Measurements from ENCODE around the gene SUPV3L1.

GRCh38 chr10:69250041-69250440 lies 70.0 kb downstream of the SUPV3L1 start:
- TF ChIP-seq USF1 (IDR thresholded peaks at IDR 0.05) = no peak
- no peak for TF ChIP-seq TAF1 (IDR thresholded peaks at IDR 0.05; ENCODE audit: low read depth)
- TF ChIP-seq EP300 (IDR thresholded peaks at IDR 0.05; ENCODE audit: borderline replicate concordance) = no peak
- no peak for TF ChIP-seq TCF12 (IDR thresholded peaks at IDR 0.05; ENCODE audit: low read depth)
- TF ChIP-seq RAD21 (IDR thresholded peaks at IDR 0.05; ENCODE audit: low read depth) = no peak
- TF ChIP-seq EGR1 (IDR thresholded peaks at IDR 0.05) = no peak
- no peak for TF ChIP-seq CEBPB (IDR thresholded peaks at IDR 0.05)
- TF ChIP-seq ZBTB7A (IDR thresholded peaks at IDR 0.05; ENCODE audit: low read depth) = no peak
- TF ChIP-seq MAX (IDR thresholded peaks at IDR 0.05) = no peak
- no peak for TF ChIP-seq YY1 (IDR thresholded peaks at IDR 0.05; ENCODE audit: low read depth)
- TF ChIP-seq REST (IDR thresholded peaks at IDR 0.05; ENCODE audit: low read depth) = no peak

Data from Ishikawa (cell line).